AG04450 (cell line): ENCODE results near the gene ERC1. TPM values are rescaled to one million over a fixed set of nuclear protein-coding genes. Genes with fewer than 3 reads are reported as not detected.

Source experiments
- CTCF ChIA-PET: fragments of 300-600, 350-600 bp; formaldehyde crosslinking; extraction: SDS; loops from one replicate; lab custom pipeline; 2022; ENCODE audit warnings: antibody characterized with exemption, inconsistent platforms; lab: Charles Lee
- POLR2A ChIA-PET: fragments of 350-600 bp; formaldehyde crosslinking; extraction: SDS; loops from one replicate; lab custom pipeline; 2021; ENCODE audit warnings: antibody characterized with exemption, inconsistent platforms; lab: Yijun Ruan, JAX
- DNase-seq: peaks from one replicate; pipeline ENCODE4 v3.0.0-alpha.2; 2011; ENCODE audit warnings: low read depth, low spot score
- H3K27ac ChIP-seq: one replicate; pipeline ENCODE4 v1.5.1; 2012; ENCODE audit warnings: low read depth, low read length, control low read depth
- H3K27me3 ChIP-seq: one replicate; pipeline ENCODE4 v1.6.0; 2012; ENCODE audit warnings: low read length; ENCODE audit not compliant: control insufficient read depth, insufficient read depth
- H3K4me3 ChIP-seq: 2 replicates; pipeline ENCODE4 v1.5.1; 2011; ENCODE audit warnings: mild to moderate bottlenecking, low read depth, low read length, control low read depth
- H3K9me3 ChIP-seq: 2 replicates; pipeline ENCODE4 v1.5.1; 2012; ENCODE audit warnings: low read length; ENCODE audit not compliant: control insufficient read depth, insufficient read depth
- polyA plus RNA-seq: library from polyadenylated mRNA; depleted of rRNA; stranded (reverse); fragments of >200 nt; gene quantifications from 2 replicates; pipeline ENCODE4 v1.2.3, GENCODE V29; 2011
- TF ChIP-seq, protein P1 (sequence below): IDR thresholded peaks from 2 replicates; pipeline ENCODE4 v1.5.1; 2011; ENCODE audit warnings: low read depth, low read length, control low read depth, inconsistent platforms

The ERC1 gene
- polyA plus RNA-seq, 1 experiment, result 28.6 TPM

DNA sequence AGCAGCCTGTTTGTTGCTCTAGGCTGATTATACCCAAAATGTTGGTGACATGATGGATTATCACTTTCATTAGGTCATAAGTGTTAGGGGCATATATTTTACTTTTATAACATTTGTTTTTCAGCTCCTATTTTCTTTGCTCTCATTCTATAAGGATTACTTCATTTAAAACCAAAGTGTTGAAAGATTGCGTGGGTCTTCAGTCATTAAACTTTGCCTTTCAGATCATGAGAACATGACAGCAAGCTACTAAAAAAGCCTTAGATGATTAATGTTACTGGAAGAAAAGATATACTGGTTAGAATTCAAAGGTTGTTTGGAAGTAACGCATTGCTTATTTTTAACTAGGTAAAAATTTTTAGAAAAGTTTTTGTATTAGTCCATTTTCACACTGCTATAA, 156.8 kb downstream of the ERC1 start:
- Histone ChIP-seq H3K27me3 (no peaks in the 10 kb centered on the region), H3K9me3 (no peaks in the 10 kb centered on the region), H3K27ac (no peak overlapping the region), H3K4me3 (no peak overlapping the region)
- TF ChIP-seq, protein P1, sequence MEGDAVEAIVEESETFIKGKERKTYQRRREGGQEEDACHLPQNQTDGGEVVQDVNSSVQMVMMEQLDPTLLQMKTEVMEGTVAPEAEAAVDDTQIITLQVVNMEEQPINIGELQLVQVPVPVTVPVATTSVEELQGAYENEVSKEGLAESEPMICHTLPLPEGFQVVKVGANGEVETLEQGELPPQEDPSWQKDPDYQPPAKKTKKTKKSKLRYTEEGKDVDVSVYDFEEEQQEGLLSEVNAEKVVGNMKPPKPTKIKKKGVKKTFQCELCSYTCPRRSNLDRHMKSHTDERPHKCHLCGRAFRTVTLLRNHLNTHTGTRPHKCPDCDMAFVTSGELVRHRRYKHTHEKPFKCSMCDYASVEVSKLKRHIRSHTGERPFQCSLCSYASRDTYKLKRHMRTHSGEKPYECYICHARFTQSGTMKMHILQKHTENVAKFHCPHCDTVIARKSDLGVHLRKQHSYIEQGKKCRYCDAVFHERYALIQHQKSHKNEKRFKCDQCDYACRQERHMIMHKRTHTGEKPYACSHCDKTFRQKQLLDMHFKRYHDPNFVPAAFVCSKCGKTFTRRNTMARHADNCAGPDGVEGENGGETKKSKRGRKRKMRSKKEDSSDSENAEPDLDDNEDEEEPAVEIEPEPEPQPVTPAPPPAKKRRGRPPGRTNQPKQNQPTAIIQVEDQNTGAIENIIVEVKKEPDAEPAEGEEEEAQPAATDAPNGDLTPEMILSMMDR, result no peak
- DNase-seq, result no peak
- ChIA-PET POLR2A (no interaction called here), CTCF (no interaction called here)

DNA sequence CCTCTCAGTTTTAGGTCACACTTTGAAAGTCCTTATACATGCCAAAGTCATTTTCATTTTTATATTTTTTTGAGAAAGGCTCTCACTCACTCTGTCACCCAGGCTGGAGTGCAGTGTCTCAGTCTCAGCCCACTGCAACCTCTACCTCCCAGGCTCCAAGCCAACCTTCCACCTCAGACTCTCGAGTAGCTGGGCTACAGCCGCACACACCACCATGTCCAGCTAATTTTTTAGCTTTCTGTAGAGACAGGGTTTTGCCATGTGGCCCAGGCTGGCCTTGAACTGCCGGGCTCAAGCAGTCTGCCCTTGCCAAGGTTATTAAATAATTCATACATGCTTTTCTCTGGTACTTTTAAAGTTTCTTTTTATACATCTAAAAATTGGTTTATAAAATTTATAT, 166.0 kb downstream of the ERC1 start:
- ChIA-PET POLR2A (no interaction called here), CTCF (no interaction called here)
- H3K27me3 ChIP-seq, result no peaks in the 10 kb centered on the region
- DNase-seq, result no peak
- no peak overlapping the region for H3K4me3 ChIP-seq
- H3K27ac ChIP-seq, result no peak overlapping the region
- no peaks in the 10 kb centered on the region for H3K9me3 ChIP-seq
- TF ChIP-seq, protein P1, result no peak

DNA sequence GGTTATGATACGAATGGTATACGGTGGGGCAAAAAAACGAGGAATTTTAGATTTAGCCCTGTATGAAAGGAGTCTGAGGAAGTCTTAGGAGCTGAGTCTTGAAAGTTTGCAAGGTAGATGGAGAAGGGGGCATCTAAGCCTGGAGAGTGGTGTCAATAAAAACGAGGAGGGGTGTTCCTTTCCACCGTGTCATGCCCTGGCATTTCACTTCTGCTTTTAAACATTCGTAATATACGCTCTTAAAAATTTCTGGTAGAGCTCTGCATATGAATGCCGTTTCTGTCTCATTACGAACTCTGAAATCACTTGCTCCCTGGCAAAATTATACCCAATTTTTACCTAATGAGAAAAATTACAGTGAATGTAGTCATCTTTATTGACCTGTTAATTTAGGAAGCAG, 170.2 kb downstream of the ERC1 start:
- H3K27me3 ChIP-seq, result no peaks in the 10 kb centered on the region
- POLR2A ChIA-PET, result no interaction called here
- no peak for DNase-seq
- CTCF ChIA-PET, result no interaction called here
- TF ChIP-seq, protein P1, result no peak
- H3K27ac ChIP-seq, result no peak overlapping the region
- no peaks in the 10 kb centered on the region for H3K9me3 ChIP-seq
- no peak overlapping the region for H3K4me3 ChIP-seq

DNA sequence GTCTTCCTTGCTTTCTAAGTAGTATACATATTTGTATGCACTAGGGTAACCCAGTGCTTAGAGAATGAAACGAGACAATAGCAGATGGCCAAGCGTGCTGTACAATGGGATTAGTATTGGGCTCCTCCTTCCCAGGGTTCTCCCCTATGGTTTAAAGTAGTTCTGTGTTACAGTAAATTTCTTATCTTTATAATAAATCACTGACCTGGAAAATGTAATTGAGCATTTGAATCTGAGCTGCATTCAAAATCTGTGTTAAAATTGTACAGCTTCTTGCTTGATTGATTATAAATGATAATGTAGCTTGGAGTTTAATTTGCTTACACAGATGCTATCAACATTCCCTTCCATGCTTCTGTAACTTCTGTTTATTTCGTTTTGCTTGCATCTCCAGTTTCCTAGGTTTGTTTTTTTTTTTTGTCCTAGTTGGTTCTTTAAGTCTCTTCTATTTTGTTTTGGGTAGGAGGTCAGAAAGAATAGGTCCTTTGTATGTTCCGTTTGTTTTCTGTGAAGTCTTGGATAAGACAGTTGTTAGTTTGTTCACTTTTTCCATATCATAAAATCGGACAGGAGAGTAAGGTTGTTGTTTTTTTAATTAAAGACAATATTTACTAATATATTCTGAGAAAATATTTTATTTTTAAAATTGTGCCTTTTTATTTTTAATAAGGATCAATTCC, 171.2 kb downstream of the ERC1 start:
- POLR2A ChIA-PET, result interaction anchor here (0.7 kb wide), 2 partner anchors 48 to 379 kb away, joined by 3 read pairs; no protein-coding TSS in a partner anchor
- Histone ChIP-seq H3K4me3 (no peak overlapping the region), H3K9me3 (no peaks in the 10 kb centered on the region), H3K27me3 (no peaks in the 10 kb centered on the region), H3K27ac (no peak overlapping the region)
- CTCF ChIA-PET, result interaction anchor here (0.7 kb wide), 1 partner anchor 45 kb away, joined by 3 read pairs; no protein-coding TSS in a partner anchor
- DNase-seq, result no peak
- TF ChIP-seq, protein P1, result no peak

DNA sequence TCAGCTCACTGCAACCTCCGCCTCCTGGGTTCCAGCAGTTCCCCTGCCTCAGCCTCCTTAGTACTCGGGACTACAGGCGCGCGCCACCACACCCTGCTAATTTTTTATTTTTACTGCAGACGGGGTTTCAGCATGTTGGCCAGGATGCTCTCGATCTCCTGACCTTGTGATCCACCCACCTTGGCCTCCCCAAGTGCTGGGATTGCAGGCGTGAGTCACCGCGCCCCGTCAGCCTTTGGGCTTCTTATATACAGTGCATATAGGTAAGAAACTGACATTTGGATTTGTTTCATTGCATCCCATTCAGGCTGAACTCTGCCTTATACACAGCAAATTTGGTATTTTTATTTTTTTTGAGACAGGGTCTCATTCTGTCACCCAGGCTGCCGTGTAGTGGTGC, 176.8 kb downstream of the ERC1 start:
- ChIA-PET POLR2A (no interaction called here), CTCF (interaction anchor here (0.7 kb wide), 1 partner anchor 50 kb away, joined by 4 read pairs; no protein-coding TSS in a partner anchor)
- TF ChIP-seq, protein P1, result no peak

More for the DNA sequence above, 176.8 kb downstream of the ERC1 start:
- no peak overlapping the region for H3K27ac ChIP-seq
- no peaks in the 10 kb centered on the region for H3K27me3 ChIP-seq
- no peaks in the 10 kb centered on the region for H3K9me3 ChIP-seq
- no peak overlapping the region for H3K4me3 ChIP-seq
- no peak for DNase-seq
